BJ (cell line): ENCODE results near the gene MAML3. TPM values are rescaled to one million over a fixed set of nuclear protein-coding genes. Genes with fewer than 3 reads are reported as not detected.

ENCODE experiments used
- CTCF ChIA-PET: fragments of 350-600 bp; formaldehyde crosslinking; extraction: SDS; loops from one replicate; lab custom pipeline; 2021; ENCODE audit warnings: antibody characterized with exemption, inconsistent platforms; lab: Yijun Ruan, JAX
- POLR2A ChIA-PET: fragments of 300-600 bp; sonication (Branson Sonifier 250); formaldehyde crosslinking; extraction: SDS; loops from one replicate; lab custom pipeline; 2021; ENCODE audit warnings: antibody characterized with exemption; lab: Charles Lee
- DNase-seq: peaks from one replicate; pipeline ENCODE4 v3.0.0-alpha.2; 2011; ENCODE audit warnings: low read depth
- H3K27me3 ChIP-seq: 2 replicates; pipeline ENCODE4 v1.6.0; 2011; ENCODE audit warnings: low read length; ENCODE audit not compliant: control insufficient read depth, insufficient read depth
- H3K36me3 ChIP-seq: 2 replicates; pipeline ENCODE4 v1.5.1; 2011; ENCODE audit warnings: low read length; ENCODE audit not compliant: control insufficient read depth, insufficient read depth
- H3K4me3 ChIP-seq: 2 replicates; pipeline ENCODE4 v1.5.1; 2011; ENCODE audit warnings: low read depth, mild to moderate bottlenecking, control low read depth, low read length
- polyA plus RNA-seq: library from polyadenylated mRNA; depleted of rRNA; stranded (reverse); fragments of >200 nt; gene quantifications from 2 replicates; pipeline ENCODE4 v1.2.3, GENCODE V29; 2011
- TF ChIP-seq, protein P1 (sequence below): IDR thresholded peaks from 2 replicates; pipeline ENCODE4 v1.5.1; 2011; ENCODE audit warnings: low read depth, mild to moderate bottlenecking, control low read depth, inconsistent platforms, low read length, moderate library complexity; ENCODE audit not compliant: insufficient read depth

MAML3 gene
- polyA plus RNA-seq, 1 experiment = 1.6 TPM

DNA sequence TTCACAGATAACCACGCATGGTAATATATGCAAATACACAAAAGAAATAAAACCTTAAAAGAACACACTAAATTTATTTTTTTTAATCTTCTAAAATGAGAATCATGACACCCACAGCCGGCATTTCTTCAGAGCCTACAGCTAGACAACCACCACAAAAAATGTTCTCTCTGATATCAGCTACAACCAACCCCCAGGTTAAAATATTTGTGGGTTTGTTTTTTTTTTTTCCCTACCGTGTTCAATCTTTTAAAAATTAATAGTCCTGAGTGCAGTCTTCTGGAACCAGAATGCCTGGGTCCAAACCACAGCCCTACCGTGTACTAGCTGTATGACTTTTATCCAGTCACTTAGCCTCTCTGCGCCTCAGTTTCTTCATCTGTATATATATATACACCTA lies 36.0 kb downstream of the MAML3 start:
- Histone ChIP-seq H3K36me3 (no peaks in the 10 kb centered on the region), H3K4me3 (no peak overlapping the region), H3K27me3 (no peaks in the 10 kb centered on the region)
- TF ChIP-seq, protein P1, sequence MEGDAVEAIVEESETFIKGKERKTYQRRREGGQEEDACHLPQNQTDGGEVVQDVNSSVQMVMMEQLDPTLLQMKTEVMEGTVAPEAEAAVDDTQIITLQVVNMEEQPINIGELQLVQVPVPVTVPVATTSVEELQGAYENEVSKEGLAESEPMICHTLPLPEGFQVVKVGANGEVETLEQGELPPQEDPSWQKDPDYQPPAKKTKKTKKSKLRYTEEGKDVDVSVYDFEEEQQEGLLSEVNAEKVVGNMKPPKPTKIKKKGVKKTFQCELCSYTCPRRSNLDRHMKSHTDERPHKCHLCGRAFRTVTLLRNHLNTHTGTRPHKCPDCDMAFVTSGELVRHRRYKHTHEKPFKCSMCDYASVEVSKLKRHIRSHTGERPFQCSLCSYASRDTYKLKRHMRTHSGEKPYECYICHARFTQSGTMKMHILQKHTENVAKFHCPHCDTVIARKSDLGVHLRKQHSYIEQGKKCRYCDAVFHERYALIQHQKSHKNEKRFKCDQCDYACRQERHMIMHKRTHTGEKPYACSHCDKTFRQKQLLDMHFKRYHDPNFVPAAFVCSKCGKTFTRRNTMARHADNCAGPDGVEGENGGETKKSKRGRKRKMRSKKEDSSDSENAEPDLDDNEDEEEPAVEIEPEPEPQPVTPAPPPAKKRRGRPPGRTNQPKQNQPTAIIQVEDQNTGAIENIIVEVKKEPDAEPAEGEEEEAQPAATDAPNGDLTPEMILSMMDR = no peak
- DNase-seq = no peak
- CTCF ChIA-PET = no interaction called here
- POLR2A ChIA-PET = interaction anchor here (0.6 kb wide), 1 partner anchor 82 kb away, joined by 3 read pairs; no protein-coding TSS in a partner anchor

DNA sequence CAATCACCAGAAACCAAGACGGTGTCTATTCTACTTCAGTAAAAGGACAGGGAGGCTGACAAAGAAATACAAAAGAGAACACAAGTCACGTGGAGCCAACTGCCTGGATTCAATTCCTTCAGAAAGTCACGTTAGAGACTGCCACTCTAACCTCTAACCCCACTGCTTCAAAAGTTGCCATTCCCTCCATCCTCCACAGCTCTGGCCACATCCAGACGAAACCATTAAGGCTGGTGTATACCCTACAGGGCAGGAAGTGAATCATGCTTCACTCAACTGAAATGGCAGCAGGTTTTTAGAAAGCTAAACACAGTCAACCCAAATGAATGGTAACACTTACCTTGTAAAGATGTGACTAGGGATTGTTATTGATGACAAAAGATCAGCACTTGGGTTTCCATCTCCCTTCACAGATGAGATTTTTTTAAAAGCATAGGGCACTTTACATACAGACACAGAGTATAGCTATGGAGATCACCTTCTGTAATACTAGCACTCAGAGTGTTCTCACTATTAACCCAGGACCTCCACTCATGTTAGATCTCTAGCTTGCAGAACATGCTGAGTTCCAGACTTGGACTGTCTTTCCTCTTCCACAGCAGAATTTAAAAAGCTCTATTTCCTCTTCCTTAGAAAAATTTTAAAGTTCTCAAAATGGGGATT lies 37.4 kb downstream of the MAML3 start:
- ChIA-PET POLR2A (no interaction called here), CTCF (interaction anchor here (0.8 to 1.2 kb wide), 3 partner anchors 11 to 131 kb away, joined by 3 to 4 read pairs (median 3); no protein-coding TSS in a partner anchor)
- Histone ChIP-seq H3K4me3 (no peak overlapping the region), H3K36me3 (no peaks in the 10 kb centered on the region), H3K27me3 (no peaks in the 10 kb centered on the region)
- TF ChIP-seq, protein P1 = no peak
- DNase-seq = no peak

- Histone ChIP-seq H3K27me3 (no peaks in the 10 kb centered on the region), H3K4me3 (no peak overlapping the region), H3K36me3 (no peaks in the 10 kb centered on the region)
- DNase-seq = no peak
- CTCF ChIA-PET = no interaction called here
- TF ChIP-seq, protein P1 = no peak
- POLR2A ChIA-PET = no interaction called here
Measured at GRCh38 chr4:140115140-140115539, 38.8 kb downstream of the MAML3 start.

GRCh38 chr4:140113653-140114052 lies 40.3 kb downstream of the MAML3 start:
- DNase-seq = no peak
- CTCF ChIA-PET = interaction anchor here (1.7 kb wide), 1 partner anchor 14 kb away, joined by 5 read pairs; no protein-coding TSS in a partner anchor
- H3K4me3 ChIP-seq = no peak overlapping the region
- H3K36me3 ChIP-seq = no peaks in the 10 kb centered on the region
- H3K27me3 ChIP-seq = no peaks in the 10 kb centered on the region
- POLR2A ChIA-PET = no interaction called here
- TF ChIP-seq, protein P1 = no peak

GRCh38 chr4:140112576-140112975 lies 41.4 kb downstream of the MAML3 start:
- Histone ChIP-seq H3K4me3 (no peak overlapping the region), H3K36me3 (no peaks in the 10 kb centered on the region), H3K27me3 (no peaks in the 10 kb centered on the region)
- TF ChIP-seq, protein P1 = no peak
- CTCF ChIA-PET = interaction anchor here (1.7 kb wide), 1 partner anchor 13 kb away, joined by 5 read pairs; no protein-coding TSS in a partner anchor
- POLR2A ChIA-PET = no interaction called here
- no peak for DNase-seq
